ENCODE results near the gene CHTF18. TPM values are rescaled to one million over a fixed set of nuclear protein-coding genes. Genes with fewer than 3 reads are reported as not detected.

CHTF18 gene
- total RNA-seq, 4 donors from 2014 or later: 5.0 to 17.8 (median 7.3) TPM

- TF ChIP-seq POLR2A (IDR thresholded peaks at IDR 0.05) (no peak), CTCF (IDR thresholded peaks at IDR 0.05) (no peak)
- Histone ChIP-seq H3K4me3 (no peak overlapping the region), H3K4me1 (peaks cover 0 to 9% (median 4%) of the 10 kb centered on the region in 3 donors), H3K27ac (no peak overlapping the region), H3K27me3 (peaks cover 5 to 99% (median 20%) of the 10 kb centered on the region in 4 donors), H3K9me3 (no peaks in the 10 kb centered on the region), H3K36me3 (no peaks in the 10 kb centered on the region)
- intact Hi-C loops (cut with DNase I): loop anchor here (10.0 kb wide), 1 partner anchor 240 kb away; no protein-coding TSS in a partner anchor
- 39 to 49% methylated on average over 3 to 9 of the region's 9 CpGs for WGBS, 2 donors
- DNase-seq: no peak
Measured at GRCh38 chr16:814974-815373, 26.6 kb downstream of the CHTF18 start.

- DNase-seq: no peak
- Histone ChIP-seq H3K27ac (no peak overlapping the region), H3K27me3 (peaks cover 5 to 100% (median 20%) of the 10 kb centered on the region in 4 donors), H3K4me3 (no peak overlapping the region), H3K4me1 (peaks cover 0 to 9% (median 4%) of the 10 kb centered on the region in 3 donors), H3K36me3 (no peaks in the 10 kb centered on the region), H3K9me3 (no peaks in the 10 kb centered on the region)
- TF ChIP-seq POLR2A (IDR thresholded peaks at IDR 0.05) (no peak), CTCF (IDR thresholded peaks at IDR 0.05) (no peak)
- 78 to 100% methylated on average over 2 of the region's 15 CpGs for WGBS, 2 donors
- intact Hi-C loops (cut with DNase I): loop anchor here (10.0 kb wide), 1 partner anchor 239 kb away; no protein-coding TSS in a partner anchor
Measured at GRCh38 chr16:815861-816260, 27.4 kb downstream of the CHTF18 start.

- intact Hi-C loops (cut with DNase I): loop anchor here (10.0 kb wide), 1 partner anchor 238 kb away; no protein-coding TSS in a partner anchor
Measured at GRCh38 chr16:817001-817906, 28.8 kb downstream of the CHTF18 start.

GRCh38 chr16:818132-818531 lies 29.7 kb downstream of the CHTF18 start:
- no peak for DNase-seq
- intact Hi-C loops (cut with DNase I): loop anchor here (10.0 kb wide), 1 partner anchor 237 kb away; no protein-coding TSS in a partner anchor
- Histone ChIP-seq H3K27ac (no peak overlapping the region), H3K4me3 (no peak overlapping the region), H3K27me3 (peaks cover 5 to 99% (median 17%) of the 10 kb centered on the region in 4 donors), H3K4me1 (peaks cover 0 to 8% (median 4%) of the 10 kb centered on the region in 3 donors), H3K9me3 (no peaks in the 10 kb centered on the region), H3K36me3 (no peaks in the 10 kb centered on the region)
- 72 to 83% methylated on average over 1 to 8 of the region's 8 CpGs for WGBS, 2 donors
- no peak for TF ChIP-seq POLR2A (IDR thresholded peaks at IDR 0.05)
- TF ChIP-seq CTCF (IDR thresholded peaks at IDR 0.05): no peak

More at GRCh38 chr16:817001-817906, 28.8 kb downstream of the CHTF18 start:
- WGBS, 2 donors: 57 to 74% methylated on average over 33 to 48 of the region's 71 CpGs
- Histone ChIP-seq H3K27ac (no peak overlapping the region), H3K27me3 (peaks cover 5 to 99% (median 20%) of the 10 kb centered on the region in 4 donors), H3K36me3 (no peaks in the 10 kb centered on the region), H3K4me3 (no peak overlapping the region), H3K4me1 (peaks cover 0 to 9% (median 4%) of the 10 kb centered on the region in 3 donors), H3K9me3 (no peaks in the 10 kb centered on the region)
- TF ChIP-seq CTCF (IDR thresholded peaks at IDR 0.05): no peak
- TF ChIP-seq POLR2A (IDR thresholded peaks at IDR 0.05): no peak
- no peak for DNase-seq

GRCh38 chr16:818592-818991 lies 30.2 kb downstream of the CHTF18 start:
- Histone ChIP-seq H3K36me3 (no peaks in the 10 kb centered on the region), H3K4me1 (peaks cover 0 to 3% (median 0%) of the 10 kb centered on the region in 3 donors), H3K27ac (no peak overlapping the region), H3K9me3 (no peaks in the 10 kb centered on the region), H3K4me3 (no peak overlapping the region), H3K27me3 (peaks cover under 1 to 99% (median 15%) of the 10 kb centered on the region in 4 donors)
- TF ChIP-seq POLR2A (IDR thresholded peaks at IDR 0.05): no peak
- TF ChIP-seq CTCF (IDR thresholded peaks at IDR 0.05): no peak
- no peak for DNase-seq
- WGBS, 2 donors: 57 to 63% methylated on average over 2 of the region's 2 CpGs
- intact Hi-C loops (cut with DNase I): loop anchor here (10.0 kb wide), 1 partner anchor 236 kb away; no protein-coding TSS in a partner anchor

All from esophagus squamous epithelium (tissue), 5 donors.